ENCODE data around the gene ZNF618. TPM values are rescaled to one million over a fixed set of nuclear protein-coding genes. Genes with fewer than 3 reads are reported as not detected.
A peak's percentile ranks its signal among the peaks of the same experiment; 100 is the strongest.

ZNF618 gene
- total RNA-seq, 2 donors from 2014 or later = 11.9 to 17.1 TPM

DNA sequence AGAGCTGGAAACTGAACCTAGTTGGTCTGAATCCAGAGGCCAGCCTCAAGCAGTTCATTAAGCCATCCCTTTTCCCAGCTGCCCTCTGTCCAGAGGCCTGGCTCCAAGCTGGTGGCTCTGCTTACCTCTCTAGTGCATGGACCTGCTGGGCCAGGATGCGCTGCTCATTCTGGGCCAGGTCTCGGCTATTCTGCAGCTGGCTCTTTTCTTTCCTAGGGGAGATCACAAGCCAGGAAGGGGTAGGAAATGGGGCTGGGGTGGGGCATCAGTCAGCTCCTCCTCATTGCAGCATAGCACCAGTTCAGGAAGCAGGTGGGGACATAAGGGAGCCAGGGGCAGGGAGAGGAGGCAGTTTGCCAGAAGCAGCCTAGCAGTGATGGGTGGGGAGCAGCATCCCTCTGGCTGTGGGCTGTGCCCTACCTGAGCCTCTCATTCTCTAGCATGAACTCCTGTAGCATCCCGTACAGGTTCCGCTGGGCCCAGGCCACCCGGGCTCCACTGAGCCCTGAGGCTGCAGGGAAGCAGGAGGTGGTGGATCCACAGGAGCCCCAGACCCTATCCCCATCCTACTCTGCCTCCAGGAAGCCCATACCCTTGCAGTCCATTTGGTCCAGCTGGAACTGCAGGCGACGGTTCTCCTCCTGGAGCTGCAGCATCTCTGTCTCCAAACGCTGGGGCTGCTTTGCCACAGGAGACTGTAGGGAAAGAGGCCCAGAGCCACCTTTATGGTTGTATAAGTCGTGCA, 217.8 kb downstream of the ZNF618 start:
- TF ChIP-seq, protein P1, sequence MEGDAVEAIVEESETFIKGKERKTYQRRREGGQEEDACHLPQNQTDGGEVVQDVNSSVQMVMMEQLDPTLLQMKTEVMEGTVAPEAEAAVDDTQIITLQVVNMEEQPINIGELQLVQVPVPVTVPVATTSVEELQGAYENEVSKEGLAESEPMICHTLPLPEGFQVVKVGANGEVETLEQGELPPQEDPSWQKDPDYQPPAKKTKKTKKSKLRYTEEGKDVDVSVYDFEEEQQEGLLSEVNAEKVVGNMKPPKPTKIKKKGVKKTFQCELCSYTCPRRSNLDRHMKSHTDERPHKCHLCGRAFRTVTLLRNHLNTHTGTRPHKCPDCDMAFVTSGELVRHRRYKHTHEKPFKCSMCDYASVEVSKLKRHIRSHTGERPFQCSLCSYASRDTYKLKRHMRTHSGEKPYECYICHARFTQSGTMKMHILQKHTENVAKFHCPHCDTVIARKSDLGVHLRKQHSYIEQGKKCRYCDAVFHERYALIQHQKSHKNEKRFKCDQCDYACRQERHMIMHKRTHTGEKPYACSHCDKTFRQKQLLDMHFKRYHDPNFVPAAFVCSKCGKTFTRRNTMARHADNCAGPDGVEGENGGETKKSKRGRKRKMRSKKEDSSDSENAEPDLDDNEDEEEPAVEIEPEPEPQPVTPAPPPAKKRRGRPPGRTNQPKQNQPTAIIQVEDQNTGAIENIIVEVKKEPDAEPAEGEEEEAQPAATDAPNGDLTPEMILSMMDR (IDR thresholded peaks at IDR 0.05) = no peak
- TF ChIP-seq POLR2A (IDR thresholded peaks at IDR 0.05) = no peak
- H3K36me3 ChIP-seq (replicated peaks in 1 of 2; ENCODE audit: insufficient read depth in 1 of 2, low read depth in 2 of 2) = peaks cover 0 to 1% of the 10 kb centered on the region in 2 donors
- no peak overlapping the region for H3K4me3 ChIP-seq
- WGBS, 2 donors = 71 to 85% methylated on average over 5 to 6 of the region's 9 CpGs
- H3K27ac ChIP-seq = no peak overlapping the region
- peak in 1 of 4 donors; percentile 9 for DNase-seq
- peaks cover 32% of the 10 kb centered on the region for H3K4me1 ChIP-seq
- no peak for ATAC-seq
- H3K9me3 ChIP-seq = no peaks in the 10 kb centered on the region
- H3K27me3 ChIP-seq = no peaks in the 10 kb centered on the region
- intact Hi-C loops (cut with DNase I) = loop anchor here (5.0 kb wide), 1 partner anchor 63 kb away; the partner anchor contains the start of gene COL27A1

DNA sequence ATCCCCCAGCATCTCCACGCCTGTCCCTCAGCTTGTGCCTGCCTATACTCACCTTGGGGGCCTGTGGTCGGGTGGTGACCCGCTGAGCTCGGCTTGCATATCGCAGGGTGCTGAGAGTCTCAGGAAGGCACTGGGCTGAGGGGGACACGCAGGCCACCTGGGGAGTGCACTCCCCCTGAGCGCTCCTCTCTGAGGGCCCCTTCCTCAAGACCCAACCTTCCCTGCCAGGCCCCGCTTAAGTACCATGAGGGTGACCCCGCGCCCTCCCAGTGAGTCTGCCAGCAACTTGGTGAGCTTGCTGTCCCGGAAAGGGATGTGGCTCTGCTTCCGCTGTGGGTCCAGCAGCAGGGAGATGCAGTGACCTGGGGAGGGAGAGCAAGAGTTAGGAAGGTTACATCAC, 218.9 kb downstream of the ZNF618 start:
- Histone ChIP-seq H3K27me3 (no peaks in the 10 kb centered on the region), H3K4me3 (no peak overlapping the region), H3K4me1 (peaks cover 42% of the 10 kb centered on the region), H3K27ac (peak overlapping the region in 1 of 4 donors; percentile 16), H3K36me3 (replicated peaks in 1 of 2; ENCODE audit: insufficient read depth in 1 of 2, low read depth in 2 of 2) (peaks cover 0 to 1% of the 10 kb centered on the region in 2 donors), H3K9me3 (no peaks in the 10 kb centered on the region)
- DNase-seq (peak in 1 of 4 donors; percentile 10), ATAC-seq (no peak)
- WGBS, 2 donors = 98 to 100% methylated on average over 1 to 11 of the region's 12 CpGs
- TF ChIP-seq, protein P1 (IDR thresholded peaks at IDR 0.05) = no peak
- TF ChIP-seq POLR2A (IDR thresholded peaks at IDR 0.05) = no peak
- intact Hi-C loops (cut with DNase I) = loop anchor here (5.0 kb wide), 1 partner anchor 62 kb away; the partner anchor contains the start of gene COL27A1

DNA sequence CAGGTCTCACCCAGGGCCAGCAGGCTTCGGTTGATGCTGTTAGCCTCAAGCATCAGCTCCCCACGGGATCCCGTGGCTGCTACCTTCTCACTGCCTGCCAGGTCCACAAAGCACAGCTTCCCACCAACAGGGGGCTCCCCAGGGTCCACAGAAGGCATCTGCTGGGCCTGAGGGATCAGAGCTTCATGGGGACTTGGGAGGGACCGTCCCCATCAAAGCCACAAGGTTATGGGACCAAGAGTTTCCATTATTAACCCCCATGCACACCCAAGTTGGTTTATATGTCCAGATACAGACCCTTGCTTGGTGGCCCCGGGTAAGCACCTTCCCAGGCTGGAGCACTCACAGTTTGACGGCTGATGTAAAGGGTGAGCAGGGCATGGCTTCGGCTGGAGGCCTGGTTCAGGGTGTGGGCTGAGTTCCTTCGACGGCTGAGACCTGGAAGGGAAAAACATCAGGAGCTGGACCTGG, 220.0 kb downstream of the ZNF618 start:
- H3K27me3 ChIP-seq = no peaks in the 10 kb centered on the region
- 61 to 63% methylated on average over 5 to 9 of the region's 9 CpGs for WGBS, 2 donors
- TF ChIP-seq, protein P1 (IDR thresholded peaks at IDR 0.05) = no peak
- TF ChIP-seq POLR2A (IDR thresholded peaks at IDR 0.05) = no peak
- intact Hi-C loops (cut with DNase I) = no loop called here
- H3K9me3 ChIP-seq = no peaks in the 10 kb centered on the region
- H3K4me1 ChIP-seq = peaks cover 53% of the 10 kb centered on the region
- H3K36me3 ChIP-seq (replicated peaks in 1 of 2; ENCODE audit: insufficient read depth in 1 of 2, low read depth in 2 of 2) = peaks cover 0 to 1% of the 10 kb centered on the region in 2 donors
- DNase-seq (peak in 2 of 4 donors; percentile 19 to 32), ATAC-seq (no peak)
- H3K4me3 ChIP-seq = no peak overlapping the region
- peak overlapping the region in 1 of 4 donors; percentile 94 for H3K27ac ChIP-seq

DNA sequence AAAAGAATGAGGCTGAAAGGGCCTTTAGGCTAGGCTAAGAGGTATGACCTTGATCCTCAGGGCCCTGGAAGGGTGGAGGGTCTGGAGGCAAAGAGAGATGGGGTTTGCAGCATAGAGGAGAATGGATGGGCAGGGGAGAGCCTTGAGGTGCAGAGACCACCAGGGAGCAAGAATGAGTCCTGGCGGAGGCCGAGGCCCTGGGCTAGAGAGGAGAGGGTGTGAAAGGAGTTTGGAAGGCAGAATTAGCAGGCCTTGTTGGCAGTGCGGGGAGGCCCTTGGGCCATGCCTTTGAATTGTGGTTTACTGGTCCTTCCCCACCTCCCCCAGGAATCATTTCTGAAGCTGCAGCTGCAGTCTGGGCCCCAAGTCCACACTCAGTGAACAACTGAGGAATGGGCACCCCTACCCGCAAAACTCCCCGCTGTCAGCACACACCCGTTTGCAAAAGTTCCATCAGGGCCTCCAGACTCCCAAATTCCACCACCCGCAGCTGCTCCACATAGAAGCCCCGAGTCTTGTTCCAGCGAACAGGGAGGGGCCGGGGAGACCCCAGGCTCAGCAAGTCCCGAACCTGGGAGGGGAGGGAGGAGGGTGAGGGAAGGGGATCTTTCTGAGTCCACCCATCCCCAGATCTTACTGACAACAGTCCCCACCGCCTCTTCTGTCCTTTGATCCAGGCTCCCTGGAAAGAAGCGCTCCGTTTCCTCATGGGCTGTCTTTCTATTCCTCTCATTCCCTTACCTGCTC, 220.9 kb downstream of the ZNF618 start:
- Histone ChIP-seq H3K36me3 (replicated peaks in 1 of 2; ENCODE audit: insufficient read depth in 1 of 2, low read depth in 2 of 2) (peaks cover 0 to 1% of the 10 kb centered on the region in 2 donors), H3K4me3 (no peak overlapping the region), H3K27ac (peak overlapping the region in 3 of 4 donors; percentile 75 to 94 (median 88)), H3K27me3 (no peaks in the 10 kb centered on the region), H3K4me1 (peaks cover 55% of the 10 kb centered on the region), H3K9me3 (no peaks in the 10 kb centered on the region)
- ATAC-seq (no peak), DNase-seq (peak in 1 of 4 donors; percentile 13)
- intact Hi-C loops (cut with DNase I) = no loop called here
- TF ChIP-seq, protein P1 (IDR thresholded peaks at IDR 0.05) = no peak
- TF ChIP-seq POLR2A (IDR thresholded peaks at IDR 0.05) = no peak
- WGBS, 2 donors = 65 to 79% methylated on average over 14 of the region's 14 CpGs
